BLaER1 treated with 17β-estradiol and CSF1 and Interleukin-3, amounts not matched to agents 10 nM and 100 nM (cell line): Measurements from ENCODE around the gene PDE12.

ENCODE experiments used
- H3K27ac ChIP-seq, 11 experiments: shearing (Covaris generic); formaldehyde crosslinking; 2 replicates each; pipeline ENCODE4 v1.8.1; 2022
- H3K27me3 ChIP-seq, 11 experiments: shearing (Covaris generic); formaldehyde crosslinking; 2 replicates each; pipeline ENCODE4 v1.8.1; 2022
- H3K36me3 ChIP-seq, 11 experiments: shearing (Covaris generic); formaldehyde crosslinking; 2 replicates each; pipeline ENCODE4 v1.8.1; 2022
- H3K4me1 ChIP-seq, 10 experiments: shearing (Covaris generic); formaldehyde crosslinking; 2 replicates each; pipeline ENCODE4 v1.8.1; 2022
- H3K4me2 ChIP-seq, 11 experiments: shearing (Covaris generic); formaldehyde crosslinking; 2 replicates each; pipeline ENCODE4 v1.8.1; 2022
- H3K4me3 ChIP-seq, 10 experiments: shearing (Covaris generic); formaldehyde crosslinking; 2 replicates each; pipeline ENCODE4 v1.8.1; 2022
- H3K9ac ChIP-seq, 11 experiments: shearing (Covaris generic); formaldehyde crosslinking; 2 replicates each; pipeline ENCODE4 v1.8.1; 2022
- H3K9me3 ChIP-seq, 11 experiments: shearing (Covaris generic); formaldehyde crosslinking; replicated peaks in 1 of 11; 2 replicates each; pipeline ENCODE4 v1.8.1; 2022
- H4K20me1 ChIP-seq, 11 experiments: shearing (Covaris generic); formaldehyde crosslinking; 2 replicates each; pipeline ENCODE4 v1.8.1; 2022
- Cebpa-rat ChIP-seq, 11 experiments: shearing (Covaris generic); IDR thresholded peaks; 2 replicates each; pipeline ENCODE4 v1.8.1; 2022

Gene PDE12

DNA sequence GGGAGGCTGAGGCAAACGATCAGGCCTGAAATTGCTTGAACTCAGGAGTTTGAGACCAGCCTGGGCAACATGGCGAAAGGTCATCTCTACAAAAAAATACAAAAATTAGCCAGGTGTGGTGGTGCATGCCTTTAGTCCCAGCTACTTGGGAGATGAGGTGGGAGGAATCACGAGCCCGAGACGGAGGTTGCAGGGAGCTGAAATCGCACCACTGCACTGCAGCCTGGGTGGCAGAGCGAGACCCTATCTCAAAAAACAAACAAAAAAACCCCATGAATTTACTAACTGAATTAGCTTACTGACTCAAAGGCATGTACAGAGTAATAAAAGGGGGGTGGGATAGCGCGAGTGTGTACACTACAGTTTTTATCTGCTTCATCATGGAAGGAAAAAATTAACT lies 21.7 kb downstream of the PDE12 start:
- H3K4me3 ChIP-seq = peak overlapping the region in 2 of 10 experiments; percentile 15 to 33; a peak in 3 of 20 replicates
- no peak for TF ChIP-seq Cebpa-rat (IDR thresholded peaks at IDR 0.05)
- no peaks in the 10 kb centered on the region for H3K27me3 ChIP-seq
- peak overlapping the region in 3 of 11 experiments; percentile 7 to 15 (median 9); a peak in 4 of 22 replicates for H3K9ac ChIP-seq
- peak overlapping the region in 6 of 11 experiments; percentile 1 to 36 (median 32); a peak in 8 of 22 replicates for H3K27ac ChIP-seq
- H3K4me2 ChIP-seq = peak overlapping the region; percentile 3 to 82 (median 71); a peak in 19 of 22 replicates
- H3K36me3 ChIP-seq = peaks cover 86 to 100% (median 97%) of the 10 kb centered on the region in 11 experiments
- peaks cover 12 to 37% (median 32%) of the 10 kb centered on the region in 10 experiments; a peak in 19 of 20 replicates for H3K4me1 ChIP-seq
- H3K9me3 ChIP-seq = no peaks in the 10 kb centered on the region
- H4K20me1 ChIP-seq = peaks cover 19 to 98% (median 80%) of the 10 kb centered on the region in 11 experiments; a peak in 21 of 22 replicates

DNA sequence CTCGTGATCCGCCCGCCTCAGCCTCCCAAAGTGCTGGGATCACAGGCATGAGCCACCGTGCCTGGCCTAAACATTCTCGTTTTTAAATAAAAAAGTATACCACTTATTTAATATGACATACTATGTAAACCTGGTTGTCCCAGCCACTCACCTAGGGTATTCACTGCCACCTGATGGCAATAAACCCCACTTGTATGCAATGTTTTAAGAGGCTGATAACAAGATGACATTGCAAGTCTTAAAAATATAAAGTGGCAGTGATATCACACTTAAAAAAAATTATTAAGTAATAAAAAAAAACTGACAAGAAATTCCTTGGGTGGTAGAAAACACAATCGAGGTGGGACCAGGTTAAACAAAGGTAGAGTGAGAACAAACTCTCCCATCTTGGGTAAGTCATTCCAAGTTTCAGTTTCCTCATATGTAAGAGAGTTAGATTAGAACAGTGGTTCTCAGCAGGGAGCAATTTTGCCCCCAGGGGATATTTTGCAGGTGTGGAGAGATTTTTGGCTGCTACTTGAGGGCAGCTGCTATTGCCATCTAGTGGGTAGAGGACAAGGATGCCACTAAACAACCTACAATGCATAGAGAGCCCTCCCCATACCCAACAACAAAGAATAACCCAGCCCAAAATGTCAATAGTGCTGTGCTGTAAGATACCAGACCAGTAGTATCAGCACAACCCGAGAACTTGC lies 26.5 kb downstream of the PDE12 start:
- peaks cover 61 to 100% (median 93%) of the 10 kb centered on the region in 11 experiments for H4K20me1 ChIP-seq
- H3K36me3 ChIP-seq = peaks cover 72 to 93% (median 86%) of the 10 kb centered on the region in 11 experiments
- no peak for TF ChIP-seq Cebpa-rat (IDR thresholded peaks at IDR 0.05)

DNA sequence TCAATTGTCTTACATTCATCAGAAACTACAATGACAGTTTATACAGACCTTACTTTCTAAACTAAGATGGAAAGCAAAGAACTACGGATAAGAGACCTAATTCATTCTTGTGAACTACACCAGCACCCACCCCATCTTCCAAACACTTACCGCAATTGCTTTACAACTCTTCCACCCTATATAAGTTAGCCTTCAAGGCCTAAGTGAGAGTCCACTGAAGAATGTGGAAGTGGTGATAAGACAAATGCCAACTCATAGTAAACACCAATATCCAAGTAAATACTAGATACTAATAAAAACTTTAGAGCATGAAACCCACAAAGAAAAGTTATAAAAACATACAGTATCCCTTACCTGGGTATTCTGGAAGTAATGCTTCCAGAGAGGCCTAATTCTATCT lies 27.5 kb downstream of the PDE12 start:
- Histone ChIP-seq H3K9ac (no peak overlapping the region; a peak in 1 of 22 replicates), H3K4me3 (no peak overlapping the region), H3K27ac (no peak overlapping the region), H3K36me3 (peaks cover 67 to 93% (median 78%) of the 10 kb centered on the region in 11 experiments), H3K4me2 (0 out of 22 replicates have a peak overlapping the region, but pooled peaks of 1 of the 11 experiments have one; percentile 6), H4K20me1 (peaks cover 69 to 100% (median 98%) of the 10 kb centered on the region in 11 experiments), H3K9me3 (no peaks in the 10 kb centered on the region), H3K4me1 (peaks cover 9 to 29% (median 16%) of the 10 kb centered on the region in 10 experiments; a peak in 19 of 20 replicates), H3K27me3 (no peaks in the 10 kb centered on the region)
- no peak for TF ChIP-seq Cebpa-rat (IDR thresholded peaks at IDR 0.05)

More for the DNA sequence above, 26.5 kb downstream of the PDE12 start:
- H3K4me1 ChIP-seq = peaks cover 14 to 30% (median 20%) of the 10 kb centered on the region in 10 experiments; a peak in 19 of 20 replicates
- 0 out of 22 replicates have a peak overlapping the region, but pooled peaks of 1 of the 11 experiments have one; percentile 4 for H3K9ac ChIP-seq
- H3K27ac ChIP-seq = no peak overlapping the region
- H3K9me3 ChIP-seq = no peaks in the 10 kb centered on the region
- H3K4me2 ChIP-seq = peak overlapping the region in 6 of 11 experiments; percentile 0 to 37 (median 11); a peak in 5 of 22 replicates
- H3K27me3 ChIP-seq = no peaks in the 10 kb centered on the region
- H3K4me3 ChIP-seq = no peak overlapping the region

DNA sequence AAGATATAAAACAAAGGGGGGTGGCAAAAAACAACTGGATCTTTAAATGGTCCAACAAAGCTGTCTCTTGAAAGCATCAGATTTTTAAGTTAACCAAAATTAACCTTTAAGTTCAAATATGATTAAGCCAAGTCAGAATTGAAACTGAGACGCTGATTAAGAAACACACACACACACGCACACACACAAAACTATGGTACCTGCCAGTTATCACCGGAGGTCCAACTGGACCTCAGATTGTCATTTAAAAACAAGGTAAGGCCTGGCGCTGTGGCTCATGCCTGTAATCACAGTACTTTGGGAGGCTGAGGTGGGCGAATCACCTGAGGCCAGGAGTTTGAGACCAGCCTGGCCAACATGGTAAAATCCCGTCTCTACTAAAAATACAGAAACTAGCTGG lies 30.7 kb downstream of the PDE12 start:
- Histone ChIP-seq H4K20me1 (peaks cover 90 to 100% (median 99%) of the 10 kb centered on the region in 11 experiments), H3K4me1 (peaks cover 8 to 17% (median 11%) of the 10 kb centered on the region in 10 experiments; a peak in 18 of 20 replicates), H3K27ac (no peak overlapping the region), H3K4me3 (no peak overlapping the region), H3K36me3 (peaks cover 62 to 90% (median 74%) of the 10 kb centered on the region in 11 experiments), H3K4me2 (no peak overlapping the region), H3K9ac (no peak overlapping the region), H3K27me3 (no peaks in the 10 kb centered on the region), H3K9me3 (no peaks in the 10 kb centered on the region)
- TF ChIP-seq Cebpa-rat (IDR thresholded peaks at IDR 0.05) = no peak

DNA sequence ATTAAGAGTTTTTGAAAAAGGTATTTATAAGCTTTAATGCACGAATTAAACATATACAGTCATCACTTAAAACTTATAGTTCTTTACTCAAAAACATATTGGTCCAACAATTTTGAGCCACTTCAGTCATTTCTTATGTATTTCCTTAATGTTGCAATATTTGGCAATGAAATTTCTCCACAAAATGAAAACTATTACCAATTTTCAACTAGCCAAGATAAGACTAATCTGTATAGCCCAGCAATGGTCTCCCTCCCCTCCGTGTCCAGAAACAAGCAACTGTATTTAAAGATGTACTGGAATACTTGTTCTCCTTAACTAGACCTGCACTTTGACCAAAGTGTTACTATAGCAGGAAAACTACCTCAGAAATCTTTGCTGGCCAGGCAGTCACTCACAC lies 31.8 kb downstream of the PDE12 start:
- H3K27me3 ChIP-seq = no peaks in the 10 kb centered on the region
- H3K4me2 ChIP-seq = peak overlapping the region in 1 of 11 experiments; percentile 19; a peak in 2 of 22 replicates
- H3K4me3 ChIP-seq = no peak overlapping the region
- peaks cover 60 to 90% (median 75%) of the 10 kb centered on the region in 11 experiments for H3K36me3 ChIP-seq
- H4K20me1 ChIP-seq = peaks cover 90 to 100% (median 99%) of the 10 kb centered on the region in 11 experiments
- H3K27ac ChIP-seq = no peak overlapping the region
- peaks cover 4 to 25% (median 8%) of the 10 kb centered on the region in 10 experiments; a peak in 19 of 20 replicates for H3K4me1 ChIP-seq
- no peak overlapping the region for H3K9ac ChIP-seq
- no peaks in the 10 kb centered on the region for H3K9me3 ChIP-seq
- TF ChIP-seq Cebpa-rat (IDR thresholded peaks at IDR 0.05) = no peak

DNA sequence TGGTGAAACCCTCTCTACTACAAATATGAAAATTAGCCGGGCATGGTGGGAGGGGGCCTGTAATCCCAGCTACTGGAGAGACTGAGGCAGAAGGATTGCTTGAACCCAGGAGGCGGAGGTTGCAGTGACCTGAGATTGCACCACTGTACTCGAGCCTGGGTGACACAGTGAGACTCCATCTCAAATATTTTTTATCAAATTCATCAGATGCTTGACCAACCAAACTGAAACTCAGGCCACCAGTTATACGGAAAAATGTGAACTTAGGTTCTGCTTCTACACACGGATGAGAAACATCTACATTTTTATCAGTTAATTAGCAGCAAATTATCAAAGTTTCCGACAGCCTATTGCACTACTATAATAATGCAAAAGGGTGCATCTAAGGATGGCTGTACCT lies 36.2 kb downstream of the PDE12 start:
- H3K9me3 ChIP-seq = no peaks in the 10 kb centered on the region
- no peak overlapping the region for H3K4me3 ChIP-seq
- no peak for TF ChIP-seq Cebpa-rat (IDR thresholded peaks at IDR 0.05)
- peak overlapping the region in 3 of 11 experiments; percentile 24 to 87 (median 31); a peak in 2 of 22 replicates for H3K4me2 ChIP-seq
- peaks cover 20 to 49% (median 25%) of the 10 kb centered on the region in 10 experiments for H3K4me1 ChIP-seq
- H4K20me1 ChIP-seq = peaks cover 83 to 97% (median 92%) of the 10 kb centered on the region in 11 experiments
- H3K27ac ChIP-seq = no peak overlapping the region
- H3K27me3 ChIP-seq = no peaks in the 10 kb centered on the region
- H3K36me3 ChIP-seq = peaks cover 30 to 80% (median 53%) of the 10 kb centered on the region in 11 experiments
- H3K9ac ChIP-seq = no peak overlapping the region

DNA sequence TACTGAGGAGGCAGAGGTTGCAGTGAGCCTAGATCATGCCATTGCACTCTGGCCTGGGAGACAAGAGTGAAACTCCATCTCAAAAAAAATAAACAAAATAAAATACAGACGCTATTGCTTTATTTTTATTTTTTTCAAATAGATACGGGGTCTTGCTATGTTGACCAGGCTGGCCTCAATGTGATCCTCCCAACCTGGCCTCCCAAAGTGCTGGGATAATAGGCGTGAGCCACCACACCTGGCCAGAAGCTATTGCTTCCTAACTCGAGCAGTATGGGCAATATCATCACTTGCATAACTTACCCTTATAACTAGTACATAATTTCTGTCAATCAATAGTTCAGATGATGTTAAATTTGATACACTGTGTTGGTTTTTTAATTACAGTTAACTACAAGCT lies 38.1 kb downstream of the PDE12 start:
- Histone ChIP-seq H3K4me2 (peak overlapping the region; percentile 84 to 97 (median 91); a peak in 21 of 22 replicates), H4K20me1 (peaks cover 65 to 78% (median 74%) of the 10 kb centered on the region in 11 experiments), H3K27ac (no peak overlapping the region), H3K36me3 (peaks cover 28 to 63% (median 42%) of the 10 kb centered on the region in 11 experiments), H3K27me3 (no peaks in the 10 kb centered on the region), H3K4me3 (peak overlapping the region in 4 of 10 experiments; percentile 79 to 87 (median 86); a peak in 5 of 20 replicates), H3K9ac (peak overlapping the region in 5 of 11 experiments; percentile 92 to 96 (median 95); a peak in 7 of 22 replicates), H3K9me3 (no peaks in the 10 kb centered on the region), H3K4me1 (peaks cover 28 to 44% (median 35%) of the 10 kb centered on the region in 10 experiments)
- no peak for TF ChIP-seq Cebpa-rat (IDR thresholded peaks at IDR 0.05)

DNA sequence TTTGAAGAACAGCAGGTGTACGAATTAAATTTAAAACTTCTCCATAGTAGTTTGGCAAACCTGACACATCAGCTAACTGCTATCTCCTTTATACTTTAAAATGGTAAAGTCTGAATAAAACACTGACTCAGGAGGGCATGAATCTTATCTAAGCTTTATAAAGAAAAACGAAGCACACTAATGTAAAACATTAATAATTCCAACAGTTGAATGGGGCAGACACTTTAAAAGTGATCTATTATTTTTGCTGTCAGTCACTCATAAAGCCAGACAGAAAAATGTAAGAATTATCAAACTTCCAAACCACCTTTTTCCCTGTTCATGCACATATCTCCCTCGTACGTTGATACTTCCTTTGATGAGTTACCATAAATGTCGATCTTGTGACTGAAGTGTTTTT lies 38.5 kb downstream of the PDE12 start:
- Histone ChIP-seq H3K9ac (peak overlapping the region in 9 of 11 experiments; percentile 87 to 96 (median 93); a peak in 13 of 22 replicates), H3K9me3 (no peaks in the 10 kb centered on the region), H3K27me3 (no peaks in the 10 kb centered on the region), H3K4me3 (peak overlapping the region in 9 of 10 experiments; percentile 79 to 94 (median 86); a peak in 12 of 20 replicates), H4K20me1 (peaks cover 61 to 74% (median 70%) of the 10 kb centered on the region in 11 experiments), H3K4me2 (peak overlapping the region; percentile 84 to 97 (median 91)), H3K4me1 (peaks cover 31 to 49% (median 39%) of the 10 kb centered on the region in 10 experiments), H3K27ac (no peak overlapping the region), H3K36me3 (peaks cover 23 to 59% (median 38%) of the 10 kb centered on the region in 11 experiments)
- no peak for TF ChIP-seq Cebpa-rat (IDR thresholded peaks at IDR 0.05)
